Measurements from ENCODE around the gene TRA2B.

TRA2B gene

DNA sequence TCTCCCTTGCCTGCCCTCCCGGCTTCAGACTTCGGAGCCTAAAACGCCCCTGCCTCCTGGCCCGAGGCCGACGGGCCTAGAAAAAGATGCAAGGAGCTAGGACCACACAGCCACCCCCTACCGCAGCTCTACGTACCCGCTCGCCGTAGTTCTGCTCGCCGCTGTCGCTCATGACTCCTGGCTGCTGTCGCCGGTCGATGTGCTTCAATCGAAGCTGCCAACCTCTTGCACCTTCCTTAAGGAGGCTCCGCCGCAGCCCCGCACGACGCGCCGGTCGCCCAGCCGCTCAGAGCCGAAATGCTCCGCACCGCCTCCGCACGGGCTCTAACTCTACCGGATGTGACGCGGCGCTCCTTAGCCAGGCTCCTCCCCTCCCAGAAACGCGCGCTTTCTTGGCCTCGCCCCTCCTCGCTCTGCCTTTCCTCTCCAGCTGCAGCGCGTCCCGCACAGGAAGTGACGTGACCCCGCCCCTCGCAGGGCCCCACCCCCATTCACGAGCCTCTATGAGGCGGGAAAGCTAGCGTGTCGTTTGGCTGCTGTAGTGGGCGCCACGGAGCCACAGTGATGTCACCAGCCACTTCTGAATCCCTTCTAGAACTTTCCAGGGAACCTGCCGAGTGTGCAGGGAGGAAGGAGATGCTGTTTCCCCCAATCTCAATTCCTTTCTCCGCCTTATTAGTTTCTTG, at the start of gene TRA2B:
TSS of gene TRA2B (minus strand) at position 326 of the 686 bp plus-strand sequence. CDS start at position 172, 154 bp downstream.
- DNase-seq (ENCODE audit: low read depth in 3 of 3): peak; percentile 99

DNA sequence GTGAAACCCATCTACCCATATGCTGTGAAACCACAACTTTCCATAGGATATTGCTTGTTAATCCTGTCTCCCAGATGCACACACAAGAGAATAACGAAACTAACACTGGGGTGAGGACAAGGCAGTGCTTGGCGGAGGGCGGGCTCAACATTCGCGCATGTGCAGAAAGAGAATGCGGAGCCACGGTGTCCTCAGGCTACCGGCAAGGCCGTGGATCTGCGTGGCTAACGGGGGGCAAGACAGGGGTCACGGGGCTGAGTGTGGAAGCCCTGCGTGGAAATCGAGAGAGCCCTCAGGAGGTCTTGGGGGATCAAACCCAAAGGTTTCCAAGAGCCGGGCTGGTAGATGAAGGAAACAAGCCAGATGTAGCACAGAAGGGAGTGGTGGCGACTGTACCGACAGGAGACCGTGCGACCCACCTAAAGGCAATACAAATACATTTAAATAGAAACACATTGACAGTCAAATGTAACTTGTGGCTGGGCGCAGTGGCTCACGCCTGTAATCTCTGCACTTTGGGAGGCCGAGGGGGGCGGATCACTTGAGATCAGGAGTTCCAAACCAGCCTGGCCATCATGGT, 48.5 kb upstream of the TRA2B start:
- DNase-seq (ENCODE audit: low read depth in 3 of 3): no peak

GRCh38 chr3:185984203-185984602, 46.4 kb upstream of the TRA2B start:
- no peak for DNase-seq (ENCODE audit: low read depth in 3 of 3)

DNA sequence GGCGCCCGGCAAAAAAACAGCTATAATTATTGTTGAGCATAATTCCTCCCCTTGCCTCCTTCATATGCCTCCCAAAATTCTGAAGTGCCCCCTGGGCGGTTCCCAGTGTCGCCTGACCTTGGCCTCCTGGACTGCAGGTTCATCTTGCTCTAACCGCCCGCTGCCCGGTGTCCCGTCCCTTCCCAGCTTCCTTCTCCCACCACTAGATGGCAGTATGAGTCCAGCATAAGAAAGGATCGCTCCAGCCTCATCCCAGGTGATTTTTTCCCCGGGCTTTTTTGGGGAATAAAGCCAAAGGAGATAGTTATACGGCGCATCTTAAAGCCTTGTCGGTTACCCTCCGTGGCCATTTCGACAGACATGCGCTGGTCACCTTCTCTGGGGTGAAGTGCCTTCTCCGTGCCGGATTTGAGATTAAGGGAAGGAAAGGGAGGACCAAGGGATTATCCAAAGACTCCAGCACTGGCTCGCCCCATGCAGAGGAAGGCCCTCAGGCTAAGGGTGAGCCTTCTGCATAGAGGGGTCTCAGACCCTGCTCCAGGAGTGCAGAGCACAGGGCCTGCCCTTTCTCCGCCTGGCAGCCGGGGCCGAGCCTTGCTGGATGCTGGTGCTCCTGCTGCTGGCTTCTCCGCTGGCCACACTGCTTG, 45.8 kb upstream of the TRA2B start:
- peak; percentile 38 to 48 (median 47) for DNase-seq (ENCODE audit: low read depth in 3 of 3)

GRCh38 chr3:185982632-185983031, 44.8 kb upstream of the TRA2B start:
- no peak for DNase-seq (ENCODE audit: low read depth in 3 of 3)

GRCh38 chr3:185981621-185982020, 43.8 kb upstream of the TRA2B start:
- no peak for DNase-seq (ENCODE audit: low read depth in 3 of 3)

- no peak for DNase-seq (ENCODE audit: low read depth in 3 of 3)
These were observed 41.9 kb upstream of the TRA2B start for GRCh38 chr3:185979721-185980121.

DNA sequence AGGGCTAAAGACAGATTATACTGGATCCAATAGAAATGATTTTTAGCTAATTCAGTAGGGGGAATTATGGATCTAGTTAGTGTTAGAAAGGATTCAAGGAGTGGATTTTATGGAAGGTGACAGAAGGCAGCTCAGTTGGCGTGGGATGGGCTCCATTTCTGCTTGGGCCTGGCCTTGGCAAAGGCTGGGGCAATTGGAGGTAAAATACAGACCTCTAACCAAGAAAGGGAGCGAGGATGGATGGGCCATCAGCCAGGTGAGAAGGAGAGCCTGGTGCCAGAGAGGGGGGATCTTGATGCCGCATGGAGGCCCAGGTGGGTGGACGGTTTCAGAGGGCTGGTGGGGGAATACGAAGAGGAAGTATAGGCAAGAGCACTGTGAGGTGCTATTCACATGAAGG, 40.7 kb upstream of the TRA2B start:
- DNase-seq (ENCODE audit: low read depth in 3 of 3): no peak

DNA sequence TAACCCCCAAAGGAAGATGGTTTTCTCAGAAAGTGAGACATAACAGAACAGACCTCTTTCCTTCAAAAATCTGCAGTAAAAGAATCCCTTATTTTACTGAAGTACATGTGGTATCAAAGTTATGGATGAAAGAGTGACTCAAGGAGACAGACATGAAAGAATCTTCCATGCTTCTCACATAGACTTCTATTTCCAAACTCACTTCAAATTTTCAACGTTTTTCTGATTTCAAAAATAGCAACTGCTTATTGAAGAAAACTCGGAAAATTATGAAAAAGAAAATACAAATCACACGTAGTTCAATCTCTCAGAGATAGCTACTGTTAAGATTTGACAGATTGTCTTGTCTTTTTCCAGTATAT, 39.8 kb upstream of the TRA2B start:
- DNase-seq (ENCODE audit: low read depth in 3 of 3): no peak

GRCh38 chr3:185976977-185977678, 39.3 kb upstream of the TRA2B start:
- DNase-seq (ENCODE audit: low read depth in 3 of 3): peak; percentile 72 to 87 (median 78)

DNA sequence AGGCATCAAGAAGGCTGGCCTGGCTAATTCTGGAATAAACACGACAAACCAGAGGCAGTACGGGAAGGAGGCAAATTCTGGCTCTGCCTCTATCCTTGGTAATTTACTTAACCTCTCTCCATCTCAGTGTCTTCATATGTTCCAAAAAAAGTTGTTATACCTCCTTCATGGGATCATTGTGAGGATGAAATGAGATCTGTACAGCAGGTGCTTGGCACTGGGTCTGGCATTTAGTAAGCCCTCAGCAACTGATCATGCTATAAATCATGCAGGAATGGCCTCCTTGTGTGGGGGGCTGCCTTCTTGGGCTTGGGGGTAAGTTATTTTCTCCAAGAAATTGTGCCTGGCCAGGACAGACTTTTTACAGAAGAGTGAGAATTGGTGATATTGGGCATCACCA, 38.3 kb upstream of the TRA2B start:
- no peak for DNase-seq (ENCODE audit: low read depth in 3 of 3)

GRCh38 chr3:185971579-185971978, 33.8 kb upstream of the TRA2B start:
- DNase-seq (ENCODE audit: low read depth in 3 of 3): no peak

DNA sequence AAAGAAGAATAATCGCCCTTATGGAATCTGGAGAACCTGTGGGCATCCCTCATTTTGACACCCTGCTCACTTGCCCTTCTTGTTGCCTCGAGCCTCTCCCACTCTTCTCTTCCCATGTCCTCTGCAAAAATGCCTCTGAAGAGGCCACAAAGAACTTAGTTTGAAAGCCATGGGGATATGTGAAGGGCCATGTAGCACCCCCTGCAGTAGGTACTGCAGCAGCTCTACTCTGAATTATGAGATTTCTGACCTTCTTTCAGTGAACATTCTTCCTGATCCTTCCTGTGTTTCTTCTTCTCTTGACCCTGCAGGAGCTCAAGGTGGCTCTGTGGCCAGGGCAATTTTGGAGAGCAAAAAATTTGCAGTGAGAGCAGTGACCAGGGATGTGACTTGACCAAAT, 30.4 kb upstream of the TRA2B start:
- no peak for DNase-seq (ENCODE audit: low read depth in 3 of 3)

GRCh38 chr3:185966655-185967054, 28.8 kb upstream of the TRA2B start:
- no peak for DNase-seq (ENCODE audit: low read depth in 3 of 3)

GRCh38 chr3:185965496-185965895, 27.7 kb upstream of the TRA2B start:
- no peak for DNase-seq (ENCODE audit: low read depth in 3 of 3)

DNA sequence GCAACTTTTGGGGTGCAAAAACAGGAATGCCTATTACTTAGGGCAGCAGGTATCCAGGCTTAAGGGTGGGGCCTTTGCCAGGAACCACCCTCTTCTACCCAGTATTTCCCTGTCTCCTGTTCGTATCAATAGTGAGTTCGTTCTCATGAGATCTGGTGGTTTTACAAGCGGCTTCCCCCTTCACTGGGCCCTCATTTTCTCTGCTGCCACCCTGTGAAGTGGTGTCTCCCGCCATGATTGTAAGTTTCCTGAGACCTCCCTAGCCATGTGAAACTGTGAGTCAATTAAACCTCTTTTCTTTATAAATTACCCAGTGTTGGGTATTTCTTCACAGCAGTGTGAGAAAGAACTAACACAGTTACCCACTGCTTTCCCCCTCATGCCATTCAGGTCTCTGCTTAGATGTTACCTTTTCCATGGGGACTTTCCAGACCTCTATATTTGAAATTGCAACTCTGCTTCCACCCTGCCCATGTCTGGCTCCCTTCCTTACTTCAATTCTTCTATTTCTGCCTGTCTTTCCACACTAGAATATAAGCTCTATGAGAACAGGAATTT, 23.9 kb upstream of the TRA2B start:
- DNase-seq (ENCODE audit: low read depth in 3 of 3): no peak

DNA sequence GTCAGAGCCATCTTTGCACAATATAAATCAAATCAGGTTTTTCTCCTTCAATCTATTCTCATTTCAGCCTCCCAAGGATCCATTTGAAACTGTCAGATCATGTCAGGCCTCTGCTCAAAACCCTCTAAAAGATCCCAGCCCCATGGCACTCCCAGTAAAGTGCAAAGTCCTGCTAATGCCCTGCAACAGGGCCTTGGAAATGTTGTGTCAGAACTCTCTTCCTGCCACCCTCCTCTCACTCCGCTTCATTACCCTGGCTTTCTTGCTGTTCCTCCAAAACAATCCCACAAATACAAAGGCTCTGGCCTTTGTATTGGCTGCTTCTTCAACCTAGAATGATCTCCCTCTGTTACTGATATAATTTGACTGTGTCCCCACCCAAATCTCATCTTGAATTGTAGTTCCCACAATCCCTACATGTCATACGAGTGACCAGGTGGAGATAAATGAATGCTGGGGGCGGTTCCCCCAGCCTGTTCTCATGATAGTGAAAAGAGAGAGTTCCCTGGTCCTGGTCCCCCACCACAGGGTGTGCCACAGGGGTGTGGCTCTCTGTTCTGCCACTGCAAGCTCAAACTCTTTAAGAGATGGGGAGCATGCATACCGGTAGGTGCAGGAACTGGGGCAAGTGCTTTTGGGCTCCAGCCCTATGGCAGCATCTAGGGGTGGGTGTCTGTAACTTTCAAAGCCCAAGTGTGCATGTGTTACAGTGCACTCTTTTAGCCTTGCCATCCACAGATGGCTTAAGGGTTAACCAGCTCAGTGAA, 22.9 kb upstream of the TRA2B start:
- DNase-seq (ENCODE audit: low read depth in 3 of 3): no peak

GRCh38 chr3:185959609-185960521, 22.1 kb upstream of the TRA2B start:
- no peak for DNase-seq (ENCODE audit: low read depth in 3 of 3)

GRCh38 chr3:185958626-185959025, 20.8 kb upstream of the TRA2B start:
- DNase-seq (ENCODE audit: low read depth in 3 of 3): no peak

DNA sequence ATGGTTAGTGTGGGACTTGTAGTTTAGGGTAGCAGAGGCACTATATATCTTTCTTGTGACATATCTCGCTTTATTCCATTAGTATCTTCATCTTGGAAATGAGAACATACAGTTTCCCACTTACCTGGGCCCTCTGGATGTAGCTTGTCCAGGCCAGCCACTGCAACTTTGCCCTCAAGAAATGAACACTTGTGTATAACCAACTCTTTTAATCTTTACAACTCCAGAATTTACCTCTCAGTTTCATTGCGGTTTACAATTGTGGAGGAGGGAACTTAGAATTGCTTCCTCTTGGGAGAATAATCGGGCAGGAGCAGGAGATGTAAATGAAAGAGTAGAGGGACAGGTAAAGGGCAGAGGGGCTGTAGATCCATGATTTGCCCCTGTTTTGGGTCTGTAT, 18.4 kb upstream of the TRA2B start:
- DNase-seq (ENCODE audit: low read depth in 3 of 3): no peak

- DNase-seq (ENCODE audit: low read depth in 3 of 3): no peak
These were observed 16.5 kb upstream of the TRA2B start for GRCh38 chr3:185954366-185954723.

Measured in stimulated activated CD4-positive, alpha-beta T cell treated with anti-CD3 and anti-CD28 coated beads, TNF-alpha, amount 100 ng/mL, for 24 hours (primary cell).